GM23248 (cell line): ENCODE measurements around the gene TBC1D30. TPM values are rescaled to one million over a fixed set of nuclear protein-coding genes. Genes with fewer than 3 reads are reported as not detected.

ENCODE experiments used
- DNase-seq: peaks from one replicate; pipeline ENCODE4 v3.0.0-alpha.2; 2015
- H2AFZ ChIP-seq: fragments of 200-600 bp; sonication (generic); 2 replicates; pipeline ENCODE4 v1.6.1; 2016; ENCODE audit warnings: antibody characterized with exemption
- H3F3A ChIP-seq: fragments of 200-600 bp; sonication (generic); 2 replicates; pipeline ENCODE4 v1.6.1; 2016; ENCODE audit warnings: mild to moderate bottlenecking, antibody characterized with exemption, mixed run types; ENCODE audit not compliant: insufficient read depth
- H3K27ac ChIP-seq: fragments of 200-600 bp; sonication (generic); 2 replicates; pipeline ENCODE4 v1.5.1; 2016; ENCODE audit warnings: mild to moderate bottlenecking
- H3K27me3 ChIP-seq: fragments of 200-600 bp; sonication (generic); replicated peaks from 2 replicates; pipeline ENCODE4 v1.6.1; 2016; ENCODE audit warnings: mild to moderate bottlenecking; ENCODE audit not compliant: insufficient read depth
- H3K36me3 ChIP-seq: fragments of 200-600 bp; sonication (generic); 2 replicates; pipeline ENCODE4 v1.6.1; 2016; ENCODE audit warnings: low read depth, mild to moderate bottlenecking
- H3K4me1 ChIP-seq: fragments of 200-600 bp; sonication (generic); 2 replicates; pipeline ENCODE4 v1.6.1; 2016; ENCODE audit warnings: mild to moderate bottlenecking; ENCODE audit not compliant: insufficient read depth
- H3K4me2 ChIP-seq: fragments of 200-600 bp; sonication (generic); one replicate; pipeline ENCODE4 v1.6.1; 2016; ENCODE audit warnings: mild to moderate bottlenecking; ENCODE audit not compliant: unreplicated experiment
- H3K4me3 ChIP-seq: fragments of 200-600 bp; sonication (generic); 2 replicates; pipeline ENCODE4 v1.5.1; 2016; ENCODE audit warnings: mild to moderate bottlenecking
- H3K79me2 ChIP-seq: fragments of 200-600 bp; sonication (generic); 2 replicates; pipeline ENCODE4 v1.6.1; 2016; ENCODE audit warnings: mild to moderate bottlenecking; ENCODE audit not compliant: insufficient read depth
- H3K9ac ChIP-seq: fragments of 200-600 bp; sonication (generic); 2 replicates; pipeline ENCODE4 v1.6.1; 2016; ENCODE audit warnings: mild to moderate bottlenecking
- H3K9me2 ChIP-seq: fragments of 200-600 bp; sonication (generic); 2 replicates; pipeline ENCODE4 v1.6.1; 2016; ENCODE audit warnings: mixed run types, mild to moderate bottlenecking, moderate library complexity; ENCODE audit not compliant: insufficient read depth
- H3K9me3 ChIP-seq: fragments of 200-600 bp; sonication (generic); one replicate; pipeline ENCODE4 v1.6.1; 2017; ENCODE audit warnings: low read depth
- H4K20me1 ChIP-seq: fragments of 200-600 bp; sonication (generic); 2 replicates; pipeline ENCODE4 v1.6.0; 2016; ENCODE audit not compliant: insufficient read depth
- EZH2 ChIP-seq: fragments of 200-600 bp; sonication (generic); IDR thresholded peaks from 2 replicates; pipeline ENCODE4 v1.6.1; 2018; ENCODE audit warnings: antibody characterized with exemption, mild to moderate bottlenecking; ENCODE audit not compliant: insufficient read depth, poor library complexity, severe bottlenecking
- EZH2phosphoT487 ChIP-seq: fragments of 200-600 bp; sonication (generic); IDR thresholded peaks from 2 replicates; pipeline ENCODE4 v1.6.1; 2018; ENCODE audit warnings: antibody characterized with exemption, moderate library complexity, mild to moderate bottlenecking, low read depth; ENCODE audit not compliant: insufficient read depth
- WGBS, 2 experiments: methylation state at CpG; one replicate each; pipeline ENCODE4 v1.1.6; 2015 to 2017; ENCODE audit warnings: low lambda C conversion rate in 2 of 2, low coverage in 1 of 2; ENCODE audit errors: missing lambda C conversion rate in 2 of 2; 5-methylcytosine and 5-hydroxymethylcytosine counted together
- in situ Hi-C: fragments of 300-500 bp; cut with MboI; formaldehyde crosslinking; loops from 2 replicates; pipeline ENCODE4 v1.15.0; 2020
- polyA plus RNA-seq: library from polyadenylated mRNA; unstranded; fragments of >200 nt; fragmentation: Nextera tagmentation; extraction: Ambion mirVana; gene quantifications from 2 replicates; pipeline ENCODE4 v1.2.1, GENCODE V29; 2016
- total RNA-seq: library from RNA; depleted of rRNA; stranded (reverse); fragments of >200 nt; shearing (Covaris generic); gene quantifications from 2 replicates; pipeline ENCODE4 v1.2.3, GENCODE V29; 2014

The TBC1D30 gene
- total and polyA plus RNA-seq, 2 experiments from 2014 or later, result 0.49 TPM; not detected in 1

DNA sequence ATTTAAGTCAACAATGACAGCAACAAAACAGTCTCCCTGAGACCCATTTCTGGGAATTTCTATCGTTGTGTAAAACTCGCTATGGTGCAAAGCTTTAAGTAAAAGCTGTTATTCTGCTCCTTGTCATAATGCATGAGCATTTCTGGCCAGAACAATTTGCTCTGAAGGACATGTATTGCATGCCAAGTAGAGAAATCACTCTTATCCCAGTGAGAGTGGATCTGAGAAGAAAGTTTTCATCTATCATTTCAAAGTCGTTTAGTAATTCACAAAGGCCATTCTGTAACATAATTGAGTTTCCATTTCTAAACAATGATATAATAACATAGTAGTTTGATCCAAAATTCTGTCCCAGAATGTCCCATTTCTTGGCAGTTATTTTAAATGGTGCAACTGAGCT, 86.6 kb downstream of the TBC1D30 start:
- H3K27me3 ChIP-seq, result peaks cover 18% of the 10 kb centered on the region
- TF ChIP-seq EZH2phosphoT487 (no peak), EZH2 (no peak)
- H3K79me2 ChIP-seq, result no peaks in the 10 kb centered on the region
- no peaks in the 10 kb centered on the region for H3K9me3 ChIP-seq
- in situ Hi-C loops, result no loop called here
- no peak for DNase-seq
- no peaks in the 10 kb centered on the region for H3K4me1 ChIP-seq
- no peaks in the 10 kb centered on the region for H3F3A ChIP-seq
- H3K36me3 ChIP-seq, result no peaks in the 10 kb centered on the region
- no peak overlapping the region for H3K27ac ChIP-seq
- H3K4me2 ChIP-seq, result no peak overlapping the region
- no peak overlapping the region for H3K4me3 ChIP-seq
- H3K9ac ChIP-seq, result no peak overlapping the region
- H3K9me2 ChIP-seq, result no peaks in the 10 kb centered on the region
- H4K20me1 ChIP-seq, result no peaks in the 10 kb centered on the region
- no peak overlapping the region for H2AFZ ChIP-seq
- WGBS, 2 experiments, result 24 to 30% methylated on average over 3 of the region's 3 CpGs

DNA sequence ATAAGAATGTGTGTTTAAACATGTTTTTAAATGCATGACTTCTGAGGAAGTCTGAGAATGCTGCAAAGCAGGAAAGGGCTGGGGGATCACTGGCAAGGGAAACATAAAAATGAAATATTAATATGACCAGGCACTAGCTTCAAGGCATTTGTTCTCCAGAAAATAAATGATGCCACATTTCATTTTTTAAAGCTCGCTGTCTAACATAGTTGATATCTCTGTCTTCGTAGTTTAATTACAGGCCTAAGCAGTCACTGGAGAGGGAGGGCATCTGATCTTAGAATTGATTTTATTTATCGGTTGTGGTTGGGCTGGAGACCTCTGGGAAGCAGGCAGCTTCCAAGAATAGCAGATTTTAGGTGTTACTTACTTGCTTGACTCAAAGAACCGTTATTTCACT, 87.5 kb downstream of the TBC1D30 start:
- H3K9ac ChIP-seq, result no peak overlapping the region
- no peaks in the 10 kb centered on the region for H3K79me2 ChIP-seq
- H3K4me2 ChIP-seq, result no peak overlapping the region
- no peaks in the 10 kb centered on the region for H3F3A ChIP-seq
- no peaks in the 10 kb centered on the region for H3K9me2 ChIP-seq
- H4K20me1 ChIP-seq, result no peaks in the 10 kb centered on the region
- in situ Hi-C loops, result no loop called here
- H3K36me3 ChIP-seq, result no peaks in the 10 kb centered on the region
- no peak overlapping the region for H2AFZ ChIP-seq
- H3K27ac ChIP-seq, result no peak overlapping the region
- TF ChIP-seq EZH2phosphoT487, result no peak
- no peak for TF ChIP-seq EZH2
- H3K27me3 ChIP-seq, result peaks cover 18% of the 10 kb centered on the region
- H3K9me3 ChIP-seq, result no peaks in the 10 kb centered on the region
- H3K4me1 ChIP-seq, result no peaks in the 10 kb centered on the region
- no peak for DNase-seq
- 12 to 21% methylated on average over 4 of the region's 4 CpGs for WGBS, 2 experiments
- no peak overlapping the region for H3K4me3 ChIP-seq

DNA sequence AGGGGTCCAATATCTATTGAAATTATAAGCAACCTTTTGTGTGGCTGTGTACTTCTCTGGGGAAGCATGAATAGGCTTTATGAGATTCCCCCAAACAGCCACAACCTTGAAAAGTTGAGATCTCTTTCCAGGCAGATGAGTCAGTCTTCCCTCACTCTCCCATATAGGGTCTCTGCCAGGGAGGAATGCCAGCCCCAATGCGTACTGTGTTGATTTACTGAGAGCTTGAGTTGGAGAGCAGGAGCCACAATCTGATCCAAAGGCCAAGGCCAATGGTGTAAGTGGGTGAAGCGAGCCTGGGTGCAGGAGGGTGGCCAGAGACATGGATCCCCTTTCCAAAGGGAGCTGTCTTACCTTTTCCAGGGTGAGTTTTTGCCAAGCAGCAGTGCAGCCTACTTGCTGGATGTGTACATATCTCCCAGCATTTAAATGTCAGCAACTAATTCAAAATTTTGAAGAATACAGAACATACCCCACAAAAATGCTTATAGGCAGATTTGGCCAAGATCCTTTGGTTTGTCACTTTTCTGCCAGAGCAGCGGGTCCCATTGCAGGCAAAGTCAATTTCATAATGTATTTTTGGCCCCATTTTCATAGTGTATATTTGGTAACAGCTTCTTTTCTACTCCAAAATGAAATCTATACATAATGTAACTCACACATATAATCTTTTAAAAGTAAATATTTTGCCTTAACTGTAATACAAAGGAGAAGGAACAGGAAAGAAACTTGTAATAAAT, 88.2 kb downstream of the TBC1D30 start:
- WGBS, 2 experiments, result 33 to 41% methylated on average over 3 of the region's 3 CpGs
- H3K36me3 ChIP-seq, result no peaks in the 10 kb centered on the region
- peaks cover 19% of the 10 kb centered on the region for H3K27me3 ChIP-seq
- no peak overlapping the region for H3K4me2 ChIP-seq
- H3K79me2 ChIP-seq, result no peaks in the 10 kb centered on the region
- no peak overlapping the region for H3K27ac ChIP-seq
- H3F3A ChIP-seq, result no peaks in the 10 kb centered on the region
- no peaks in the 10 kb centered on the region for H3K9me3 ChIP-seq
- H3K4me1 ChIP-seq, result no peaks in the 10 kb centered on the region
- no peak overlapping the region for H2AFZ ChIP-seq
- no peaks in the 10 kb centered on the region for H3K9me2 ChIP-seq
- no peaks in the 10 kb centered on the region for H4K20me1 ChIP-seq
- TF ChIP-seq EZH2, result no peak
- no peak for TF ChIP-seq EZH2phosphoT487
- in situ Hi-C loops, result no loop called here
- peak; percentile 41 for DNase-seq
- H3K9ac ChIP-seq, result no peak overlapping the region
- H3K4me3 ChIP-seq, result no peak overlapping the region

DNA sequence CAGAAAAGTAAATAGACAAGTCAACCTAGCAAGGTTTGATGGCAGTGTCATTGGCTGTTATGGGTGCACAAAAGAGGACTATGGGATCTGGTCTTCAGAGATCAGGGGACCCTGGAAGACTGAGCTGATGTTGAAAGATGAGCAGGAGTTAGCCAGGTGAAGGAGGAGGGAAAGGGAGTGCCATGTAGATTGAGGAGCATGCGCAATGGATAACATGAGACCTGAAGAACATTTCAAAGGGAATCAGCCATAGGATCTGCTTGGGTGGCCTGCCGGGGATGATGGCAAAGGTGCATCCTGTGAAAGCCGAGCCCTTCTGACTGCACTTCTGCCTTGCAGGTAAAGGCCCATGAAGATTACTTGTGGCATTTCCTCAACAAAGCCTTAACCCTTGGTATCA, 90.8 kb downstream of the TBC1D30 start:
- H2AFZ ChIP-seq, result no peak overlapping the region
- no peak overlapping the region for H3K27ac ChIP-seq
- TF ChIP-seq EZH2phosphoT487 (no peak), EZH2 (no peak)
- no peaks in the 10 kb centered on the region for H3K36me3 ChIP-seq
- H3F3A ChIP-seq, result no peaks in the 10 kb centered on the region
- DNase-seq, result no peak
- in situ Hi-C loops, result no loop called here
- peaks cover 15% of the 10 kb centered on the region for H3K27me3 ChIP-seq
- 70 to 78% methylated on average over 3 of the region's 3 CpGs for WGBS, 2 experiments
- H3K4me1 ChIP-seq, result no peaks in the 10 kb centered on the region
- H3K9me2 ChIP-seq, result no peaks in the 10 kb centered on the region
- H3K79me2 ChIP-seq, result no peaks in the 10 kb centered on the region
- H3K4me2 ChIP-seq, result no peak overlapping the region
- H4K20me1 ChIP-seq, result no peaks in the 10 kb centered on the region
- no peak overlapping the region for H3K9ac ChIP-seq
- H3K4me3 ChIP-seq, result no peak overlapping the region
- H3K9me3 ChIP-seq, result no peaks in the 10 kb centered on the region
